Stimulated activated CD8-positive, alpha-beta memory T cell treated with anti-CD3 and anti-CD28 coated beads, Interleukin-15, amount 100 ng/mL, for 24 hours (primary cell): ENCODE data around the gene FRRS1.

Experiments
- DNase-seq: peaks from one replicate; pipeline ENCODE4 v3.0.0-alpha.2; 2020; ENCODE audit warnings: low read depth

FRRS1 gene

DNA sequence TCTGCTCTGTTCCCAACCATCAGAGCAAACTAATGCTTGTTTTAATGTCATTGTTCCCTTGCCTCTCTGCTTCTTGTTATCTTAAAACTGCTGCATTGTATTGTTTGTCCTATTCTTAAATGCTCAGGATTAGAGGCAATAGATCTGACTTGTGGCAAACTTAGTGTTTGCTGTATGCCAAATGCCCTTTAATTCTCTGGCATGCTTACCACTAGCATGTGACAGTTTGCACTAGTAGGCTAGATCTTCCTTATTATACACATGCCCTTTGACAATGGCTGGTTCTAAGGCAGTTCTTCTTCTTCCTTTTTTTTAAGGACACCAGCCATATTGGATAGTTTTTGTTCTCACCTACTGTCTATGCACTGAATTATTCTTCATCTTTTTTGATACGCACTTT is 90.4 kb downstream of the FRRS1 start:
- no peak for DNase-seq

DNA sequence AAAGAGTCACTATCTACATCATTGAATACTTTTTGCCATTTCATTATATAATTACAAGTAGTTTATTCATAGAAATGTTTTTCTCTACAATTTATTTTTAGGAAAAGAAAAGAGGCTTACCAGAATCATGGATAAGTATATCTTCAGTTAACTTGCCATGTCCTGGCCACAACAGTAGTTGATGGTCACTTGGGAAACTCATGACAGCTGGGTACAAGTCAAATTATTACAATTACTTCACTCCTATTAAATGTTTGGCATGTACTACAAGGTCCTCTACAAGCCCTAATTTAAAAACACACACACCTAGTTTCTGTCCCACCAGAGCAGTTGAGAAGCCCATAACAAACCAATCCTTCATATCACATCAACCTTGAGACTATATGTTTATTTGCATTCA is 91.1 kb downstream of the FRRS1 start:
- DNase-seq, result no peak

DNA sequence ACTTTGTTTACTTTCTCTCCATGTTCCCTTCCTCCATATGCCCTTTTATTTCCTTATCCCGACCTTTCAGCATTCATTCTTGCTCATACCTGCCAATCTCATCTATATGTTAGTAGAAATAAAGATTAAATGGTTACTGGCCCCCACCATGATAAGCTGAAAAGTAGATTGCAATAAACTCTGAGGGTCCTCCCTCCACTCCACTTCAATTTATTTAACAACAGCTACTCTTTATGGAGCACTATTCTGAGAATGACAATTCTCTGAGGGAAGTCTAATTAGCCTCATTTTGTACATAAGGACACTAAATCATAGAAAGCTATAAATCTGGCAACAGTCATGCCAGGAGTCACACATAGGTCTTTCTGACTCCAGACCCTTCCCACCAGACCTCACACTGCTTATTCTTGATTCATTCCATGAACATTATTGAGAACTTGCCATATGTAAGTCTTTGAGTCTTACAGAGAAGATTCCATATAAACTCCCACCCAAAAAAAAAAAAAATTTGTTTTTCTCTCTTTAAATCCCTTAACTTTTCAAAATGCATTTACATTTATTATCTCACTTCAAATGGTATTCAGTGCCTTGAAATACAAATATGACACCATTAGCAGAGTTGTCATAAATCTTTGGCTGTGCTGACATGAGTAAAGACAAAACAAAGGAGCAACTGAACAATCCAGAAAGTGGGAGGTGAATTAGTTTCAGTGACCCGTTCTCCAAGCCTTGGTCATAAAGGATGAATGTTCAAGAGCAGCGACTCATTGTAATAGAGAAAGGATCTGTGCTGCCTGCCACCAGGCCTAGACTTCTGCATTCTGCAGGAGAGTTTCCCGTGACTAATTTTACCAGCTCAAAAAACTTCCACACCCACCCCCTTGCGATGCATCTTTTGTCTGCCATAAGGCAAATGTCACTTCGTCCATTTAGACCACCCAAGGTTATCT is 92.0 kb downstream of the FRRS1 start:
- DNase-seq, result no peak

DNA sequence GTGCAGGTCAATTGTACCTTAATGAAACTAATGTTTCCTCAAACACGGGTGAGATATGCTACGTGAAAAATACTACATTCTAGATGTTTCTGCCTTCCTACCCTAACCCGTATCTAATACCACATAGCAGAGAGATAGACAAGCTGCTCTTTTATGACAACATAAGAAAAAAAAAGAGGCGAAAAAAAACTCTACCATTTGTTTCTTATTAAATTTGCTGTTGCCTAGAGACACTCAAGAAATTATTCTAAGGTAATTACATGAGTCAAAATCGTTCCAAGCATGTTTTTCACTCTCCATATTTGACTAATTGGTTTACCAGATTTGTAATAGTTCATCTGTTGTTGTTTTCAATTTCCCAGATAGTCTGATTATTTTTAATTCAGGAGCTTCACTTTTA is 93.1 kb downstream of the FRRS1 start:
- no peak for DNase-seq

DNA sequence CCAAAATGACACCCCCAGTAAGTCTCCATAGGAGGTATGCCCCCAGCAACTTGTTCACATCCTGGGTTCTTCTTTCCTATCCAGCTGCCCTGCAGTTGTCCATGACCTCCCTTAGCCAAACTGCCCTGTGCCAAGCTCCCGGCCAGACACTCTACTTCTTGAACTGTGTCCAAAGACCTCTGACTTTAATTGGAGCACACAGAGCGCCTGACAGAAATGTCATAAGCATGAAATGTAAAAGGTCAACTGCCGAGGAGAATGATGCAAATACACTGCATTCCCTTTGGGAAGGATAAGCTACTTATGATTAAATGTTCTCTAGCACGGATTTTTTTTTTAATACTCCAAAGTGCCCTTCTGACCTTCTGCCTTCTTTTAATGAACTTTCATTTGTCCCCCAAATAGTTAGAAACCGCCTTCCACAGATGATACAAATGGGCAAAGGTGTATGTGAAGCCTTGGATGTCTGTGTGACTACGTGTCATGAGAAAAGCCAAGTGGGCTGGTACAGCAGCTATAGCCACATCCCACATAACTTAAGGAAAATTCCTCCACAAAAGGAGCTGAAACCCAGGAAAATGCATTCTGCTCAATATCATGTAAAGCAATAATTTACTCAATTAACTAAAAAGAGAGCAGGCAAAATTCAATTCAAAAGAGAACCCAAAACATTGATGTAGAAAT is 93.8 kb downstream of the FRRS1 start:
- no peak for DNase-seq

DNA sequence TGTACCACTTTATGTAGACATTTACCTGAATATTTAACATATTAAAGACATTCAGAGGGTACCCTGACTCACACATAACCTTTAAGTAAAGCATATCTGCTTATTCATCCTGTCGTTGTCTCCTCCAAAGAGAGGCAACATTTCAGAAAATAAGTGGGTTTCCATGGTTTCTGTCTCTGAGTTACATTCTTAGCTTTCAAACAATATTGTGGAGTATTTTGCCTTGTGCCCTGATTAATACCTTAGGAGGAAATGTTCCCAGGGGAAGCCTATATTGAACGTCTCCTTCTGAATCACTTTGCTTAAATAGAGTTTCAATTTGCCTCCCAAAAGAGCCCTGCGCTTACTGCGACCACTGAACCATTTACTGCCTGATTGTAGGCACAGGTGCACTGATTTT is 94.4 kb downstream of the FRRS1 start:
- DNase-seq, result no peak

DNA sequence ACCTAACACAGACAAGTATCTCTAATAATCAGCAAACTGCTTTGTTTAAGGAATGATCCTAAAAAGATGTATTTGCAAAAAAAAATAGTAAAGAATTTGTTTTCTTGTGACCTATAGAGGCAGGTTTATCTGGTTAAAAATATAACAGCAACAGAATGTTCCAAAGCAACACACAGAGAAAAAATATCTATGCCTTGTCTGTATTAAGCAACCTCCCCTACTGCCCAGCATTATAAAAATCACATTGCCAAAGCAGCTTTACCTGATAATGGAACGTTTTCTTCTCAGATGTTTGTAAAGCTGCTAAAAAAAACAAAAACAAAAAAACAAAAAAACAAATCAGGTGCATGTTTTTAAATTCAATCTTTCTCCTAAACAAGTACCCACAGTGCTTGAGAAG is 95.9 kb downstream of the FRRS1 start:
- DNase-seq, result no peak

DNA sequence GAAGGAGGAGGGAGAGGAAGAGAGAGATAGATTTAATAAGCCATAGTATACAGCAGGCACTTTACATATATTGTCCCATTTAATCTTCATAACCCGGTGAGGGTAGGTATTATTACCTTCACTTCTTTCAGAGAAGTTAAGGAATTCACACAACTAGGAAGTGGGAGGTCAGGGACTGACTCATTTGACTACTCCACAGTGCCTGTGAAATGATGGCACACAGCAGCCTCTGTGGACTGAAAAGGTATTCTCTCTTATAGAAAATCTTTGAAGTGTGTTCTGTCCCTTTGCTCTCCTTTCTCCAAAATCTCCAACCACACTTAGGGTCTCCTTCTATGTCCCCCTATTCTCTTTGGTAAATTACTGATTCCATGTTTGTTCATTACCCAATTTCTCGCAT is 96.6 kb downstream of the FRRS1 start:
- no peak for DNase-seq

DNA sequence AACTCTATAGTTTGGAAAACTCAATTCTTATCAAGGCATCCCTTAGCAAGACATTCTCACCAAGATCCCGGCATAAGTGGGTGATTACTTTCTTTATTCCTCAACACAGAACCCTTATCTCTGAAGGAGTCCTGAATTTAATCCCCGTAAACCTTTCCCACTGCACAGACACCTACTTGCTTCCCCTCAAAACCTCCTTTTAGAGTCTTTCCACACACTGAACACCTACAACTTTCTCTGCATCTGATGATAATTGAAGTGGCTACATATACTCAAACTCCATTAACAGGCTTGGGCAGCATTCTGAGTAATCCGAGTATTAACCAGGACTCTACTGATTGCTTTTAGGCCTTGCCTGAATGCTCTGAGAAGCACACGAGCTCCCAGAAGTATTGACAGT is 97.1 kb downstream of the FRRS1 start:
- no peak for DNase-seq

DNA sequence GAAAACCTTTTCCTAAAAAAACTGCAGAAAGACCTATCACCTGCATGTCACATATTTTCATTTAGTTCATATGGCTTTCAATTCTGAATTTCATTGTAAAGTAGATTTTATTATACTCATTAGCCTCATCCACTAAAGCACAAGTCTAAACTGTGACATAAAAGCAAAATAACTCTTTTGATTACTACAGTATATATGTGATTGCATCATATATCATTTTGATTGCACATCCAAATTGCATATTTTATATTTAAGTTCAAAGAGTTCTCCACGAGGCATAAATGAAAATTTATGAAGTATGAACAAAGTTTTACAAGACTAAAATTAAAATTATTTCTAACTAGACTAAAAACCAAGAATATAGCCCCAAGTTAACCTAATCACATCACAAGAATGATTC is 101.2 kb downstream of the FRRS1 start:
- no peak for DNase-seq

DNA sequence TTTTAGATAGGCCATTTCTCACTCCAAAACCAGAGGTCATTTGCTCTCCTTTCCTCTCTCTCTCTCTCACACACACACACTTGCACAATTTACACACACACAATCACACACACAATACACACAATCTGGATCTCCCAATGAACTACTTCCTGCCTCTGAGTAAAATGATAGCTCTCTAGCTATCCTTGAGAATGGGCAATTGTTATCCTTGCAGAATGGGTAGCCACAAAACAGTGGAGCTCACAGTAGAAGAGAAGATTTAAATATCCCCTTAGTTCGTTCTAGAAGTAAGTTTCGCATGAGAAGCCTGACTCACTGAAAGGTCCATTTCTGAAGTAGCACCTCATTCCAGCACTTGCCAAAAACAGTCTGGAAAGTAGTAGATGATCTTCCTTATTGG is 102.9 kb downstream of the FRRS1 start:
- no peak for DNase-seq

DNA sequence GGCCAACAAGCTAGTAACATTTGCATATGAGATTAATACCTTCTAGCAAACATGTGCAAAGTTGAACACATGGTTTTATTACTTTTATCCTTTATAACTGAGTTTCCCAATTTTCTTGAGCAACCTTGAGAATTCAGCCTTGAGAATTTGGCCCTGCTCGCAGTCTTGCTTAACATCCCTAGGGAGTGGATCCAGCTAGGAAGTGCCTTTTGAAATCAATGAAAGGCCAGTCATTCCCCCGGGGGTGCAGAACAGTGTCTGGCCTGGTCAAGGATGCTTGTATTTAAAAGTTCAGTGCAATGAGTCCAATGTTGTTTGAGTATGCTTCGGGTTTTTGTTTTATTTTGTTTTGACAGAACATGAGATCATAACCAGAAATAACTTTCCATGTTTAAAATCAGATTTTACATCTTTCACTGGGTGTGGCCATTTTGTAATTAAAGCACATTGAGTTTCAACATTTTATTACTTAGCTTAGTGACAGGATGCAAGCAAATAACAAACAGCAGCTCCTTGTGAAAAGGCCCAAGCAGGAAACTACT is 103.8 kb downstream of the FRRS1 start:
- DNase-seq, result no peak

DNA sequence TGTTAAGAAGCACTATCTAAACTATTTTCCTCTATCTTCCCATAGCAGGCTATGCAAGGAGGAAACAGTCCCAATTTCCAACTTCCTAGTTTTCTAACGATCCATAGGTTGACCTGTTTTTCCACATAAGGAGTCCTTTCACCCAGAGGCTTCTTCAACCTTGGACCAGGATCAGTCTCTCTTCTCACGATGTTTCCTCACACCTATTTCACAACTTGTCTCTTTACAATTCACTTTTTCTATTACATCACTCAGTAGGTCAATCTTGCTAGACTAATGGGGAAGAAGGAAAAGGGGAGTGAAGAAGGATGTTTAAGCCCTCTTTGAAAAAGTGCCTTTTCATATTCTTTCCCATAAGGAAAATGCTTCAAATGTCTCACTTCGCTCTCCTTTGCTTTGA is 104.7 kb downstream of the FRRS1 start:
- no peak for DNase-seq

DNA sequence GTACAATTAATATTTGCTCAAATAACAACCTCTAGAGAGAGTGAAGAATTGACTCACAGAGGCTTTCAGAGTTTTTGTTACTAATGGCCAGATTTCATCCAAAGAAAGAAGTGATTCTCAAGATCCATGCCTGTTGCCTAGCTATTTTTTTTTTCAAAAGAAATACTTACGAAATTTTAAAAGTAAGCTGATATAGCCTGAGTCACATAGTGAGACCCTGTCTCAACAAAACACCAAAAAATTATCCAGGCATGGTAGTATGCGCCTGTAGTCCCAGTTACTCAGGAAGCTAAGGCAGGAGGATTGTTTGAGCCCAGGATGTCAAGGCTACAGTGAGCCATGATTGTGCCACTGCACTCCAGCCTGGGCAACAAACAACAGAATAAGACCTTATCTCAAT is 105.9 kb downstream of the FRRS1 start:
- no peak for DNase-seq

DNA sequence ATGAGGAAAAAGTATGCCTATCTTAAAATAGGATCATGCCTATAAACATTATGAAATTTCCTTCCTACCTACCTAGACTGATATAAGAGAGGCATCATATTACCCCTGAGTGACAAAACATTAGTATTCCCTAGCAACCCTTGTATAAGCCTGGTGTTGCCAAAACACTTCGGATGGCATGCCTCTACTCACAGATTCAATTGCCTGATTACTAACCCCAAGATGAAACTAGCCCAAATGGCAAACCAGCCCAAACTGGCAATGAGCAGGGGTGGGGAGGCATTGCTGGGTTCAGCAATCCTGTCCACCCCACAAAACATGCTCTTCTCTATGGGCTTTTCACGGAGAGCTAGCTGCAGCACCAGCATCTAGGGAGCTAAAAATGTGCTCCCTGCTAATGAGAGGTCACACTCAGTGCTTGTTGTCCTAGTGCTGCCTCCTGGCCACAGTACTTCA is 106.7 kb downstream of the FRRS1 start:
- DNase-seq, result no peak
